SK-N-SH treated with all-trans-retinoic acid at 6 μM for 48 hours (cell line): ENCODE data around the gene GPC5.
"Not testable (repeated sequence)": the region's sequence is repeated elsewhere in the genome, so short reads cannot be mapped to it uniquely, and the experiment has no call there.

Experiments
- ATAC-seq: fragments of 200-7000 bp; cut with Tn5 transposase; 3 replicates; pipeline ENCODE4 v1.9.1; 2020; ENCODE audit warnings: mild to moderate bottlenecking, moderate library complexity
- ARNTL ChIP-seq: fragments of 450-650 bp; formaldehyde crosslinking; IDR thresholded peaks from 2 replicates; pipeline ENCODE4 v1.5.0; 2020; ENCODE audit warnings: low read depth, mild to moderate bottlenecking, moderate library complexity, borderline replicate concordance
- BACH2 ChIP-seq: fragments of 250-450 bp; sonication (Bioruptor Pico); IDR thresholded peaks from 2 replicates; pipeline ENCODE4 v1.9.0; 2021; ENCODE audit warnings: mild to moderate bottlenecking, borderline replicate concordance
- CREB5 ChIP-seq: fragments of 250-450 bp; sonication (Bioruptor Pico); IDR thresholded peaks from 2 replicates; pipeline ENCODE4 v1.5.1; 2020; ENCODE audit warnings: low read depth, mild to moderate bottlenecking, moderate library complexity
- CSDC2 ChIP-seq: fragments of 250-450 bp; sonication (Bioruptor Pico); IDR thresholded peaks from 2 replicates; pipeline ENCODE4 v1.5.0; 2020; ENCODE audit warnings: mild to moderate bottlenecking, moderate library complexity
- ESRRG ChIP-seq: fragments of 250-450 bp; sonication (Bioruptor Pico); IDR thresholded peaks from 2 replicates; pipeline ENCODE4 v1.6.1; 2021; ENCODE audit warnings: mild to moderate bottlenecking
- GLIS3 ChIP-seq: fragments of 250-450 bp; sonication (Bioruptor Pico); IDR thresholded peaks from 2 replicates; pipeline ENCODE4 v1.5.0; 2020; ENCODE audit warnings: mild to moderate bottlenecking, moderate library complexity
- ISL1 ChIP-seq: fragments of 250-450 bp; sonication (Bioruptor Pico); IDR thresholded peaks from 2 replicates; pipeline ENCODE4 v2.1.2; 2022; ENCODE audit warnings: mild to moderate bottlenecking, moderate library complexity
- OSR1 ChIP-seq: fragments of 250-450 bp; sonication (Bioruptor Pico); IDR thresholded peaks from 2 replicates; pipeline ENCODE4 v1.8.0; 2022; ENCODE audit warnings: moderate library complexity, mild to moderate bottlenecking, inconsistent platforms
- POU6F1 ChIP-seq: fragments of 250-450 bp; sonication (Bioruptor Pico); IDR thresholded peaks from 2 replicates; pipeline ENCODE4 v1.8.0; 2021; ENCODE audit warnings: low read depth, mild to moderate bottlenecking, moderate library complexity, borderline replicate concordance
- SNAI2 ChIP-seq: fragments of 250-450 bp; sonication (Bioruptor Pico); IDR thresholded peaks from 2 replicates; pipeline ENCODE4 v1.5.0; 2020; ENCODE audit warnings: mild to moderate bottlenecking, moderate library complexity
- TCF4 ChIP-seq: fragments of 250-450 bp; sonication (Bioruptor Pico); IDR thresholded peaks from 2 replicates; pipeline ENCODE4 v1.8.0; 2021; ENCODE audit warnings: mild to moderate bottlenecking, moderate library complexity, borderline replicate concordance
- TOX ChIP-seq: fragments of 250-450 bp; sonication (Bioruptor Pico); IDR thresholded peaks from 2 replicates; pipeline ENCODE4 v1.8.0; 2021; ENCODE audit warnings: mild to moderate bottlenecking, moderate library complexity, borderline replicate concordance
- ZC3H10 ChIP-seq: fragments of 250-450 bp; sonication (Bioruptor Pico); IDR thresholded peaks from 2 replicates; pipeline ENCODE4 v1.5.1; 2021; ENCODE audit warnings: mild to moderate bottlenecking, moderate library complexity
- ZNF565 ChIP-seq: fragments of 450-650 bp; formaldehyde crosslinking; conservative IDR thresholded peaks from 2 replicates; pipeline ENCODE4 v1.5.0; 2020; ENCODE audit warnings: low read depth, mild to moderate bottlenecking, moderate library complexity
- ZNF70 ChIP-seq: fragments of 450-650 bp; formaldehyde crosslinking; IDR thresholded peaks from 2 replicates; pipeline ENCODE4 v1.5.0; 2020; ENCODE audit warnings: mild to moderate bottlenecking, moderate library complexity
- ZNF8 ChIP-seq: fragments of 450-650 bp; formaldehyde crosslinking; IDR thresholded peaks from 2 replicates; pipeline ENCODE4 v1.5.0; 2020; ENCODE audit warnings: mild to moderate bottlenecking, moderate library complexity
- TF ChIP-seq, protein P1 (sequence below): fragments of 250-450 bp; sonication (Bioruptor Pico); IDR thresholded peaks from 2 replicates; pipeline ENCODE4 v1.5.0; 2020; ENCODE audit warnings: mild to moderate bottlenecking, moderate library complexity
- TF ChIP-seq, protein P2 (sequence below): fragments of 250-450 bp; sonication (Bioruptor Pico); IDR thresholded peaks from 2 replicates; pipeline ENCODE4 v1.5.1; 2021; ENCODE audit warnings: mild to moderate bottlenecking, moderate library complexity
- TF ChIP-seq, protein P3 (sequence below): fragments of 250-450 bp; sonication (Bioruptor Pico); IDR thresholded peaks from 2 replicates; pipeline ENCODE4 v1.8.0; 2020; ENCODE audit warnings: mild to moderate bottlenecking, moderate library complexity, borderline replicate concordance

Gene GPC5

DNA sequence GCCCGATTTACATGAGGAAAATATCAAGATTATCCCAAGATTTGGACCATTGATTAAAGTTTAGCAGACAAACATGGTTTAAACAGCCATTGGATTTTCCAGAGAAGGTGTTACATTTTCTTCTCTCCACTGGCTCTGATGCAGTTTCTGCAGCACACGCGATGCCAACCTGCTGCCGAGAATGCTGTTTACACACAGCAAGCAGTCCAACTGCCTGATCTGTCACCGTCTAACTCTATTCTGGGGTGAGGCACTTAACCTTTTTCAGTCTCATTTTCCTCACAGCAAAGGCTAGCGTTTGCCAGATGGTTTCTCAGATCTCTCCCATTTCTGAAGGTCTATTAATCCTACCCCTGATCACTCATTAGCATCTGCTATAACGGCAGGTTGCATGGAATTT is 1064.7 kb downstream of the GPC5 start:
- TF ChIP-seq ISL1 (no peak), SNAI2 (CRISPR knock-in tag) (no peak), ARNTL (CRISPR knock-in tag) (no peak), ZC3H10 (CRISPR knock-in tag) (no peak), OSR1 (CRISPR knock-in tag) (no peak), ZNF70 (no peak)
- TF ChIP-seq, protein P1, sequence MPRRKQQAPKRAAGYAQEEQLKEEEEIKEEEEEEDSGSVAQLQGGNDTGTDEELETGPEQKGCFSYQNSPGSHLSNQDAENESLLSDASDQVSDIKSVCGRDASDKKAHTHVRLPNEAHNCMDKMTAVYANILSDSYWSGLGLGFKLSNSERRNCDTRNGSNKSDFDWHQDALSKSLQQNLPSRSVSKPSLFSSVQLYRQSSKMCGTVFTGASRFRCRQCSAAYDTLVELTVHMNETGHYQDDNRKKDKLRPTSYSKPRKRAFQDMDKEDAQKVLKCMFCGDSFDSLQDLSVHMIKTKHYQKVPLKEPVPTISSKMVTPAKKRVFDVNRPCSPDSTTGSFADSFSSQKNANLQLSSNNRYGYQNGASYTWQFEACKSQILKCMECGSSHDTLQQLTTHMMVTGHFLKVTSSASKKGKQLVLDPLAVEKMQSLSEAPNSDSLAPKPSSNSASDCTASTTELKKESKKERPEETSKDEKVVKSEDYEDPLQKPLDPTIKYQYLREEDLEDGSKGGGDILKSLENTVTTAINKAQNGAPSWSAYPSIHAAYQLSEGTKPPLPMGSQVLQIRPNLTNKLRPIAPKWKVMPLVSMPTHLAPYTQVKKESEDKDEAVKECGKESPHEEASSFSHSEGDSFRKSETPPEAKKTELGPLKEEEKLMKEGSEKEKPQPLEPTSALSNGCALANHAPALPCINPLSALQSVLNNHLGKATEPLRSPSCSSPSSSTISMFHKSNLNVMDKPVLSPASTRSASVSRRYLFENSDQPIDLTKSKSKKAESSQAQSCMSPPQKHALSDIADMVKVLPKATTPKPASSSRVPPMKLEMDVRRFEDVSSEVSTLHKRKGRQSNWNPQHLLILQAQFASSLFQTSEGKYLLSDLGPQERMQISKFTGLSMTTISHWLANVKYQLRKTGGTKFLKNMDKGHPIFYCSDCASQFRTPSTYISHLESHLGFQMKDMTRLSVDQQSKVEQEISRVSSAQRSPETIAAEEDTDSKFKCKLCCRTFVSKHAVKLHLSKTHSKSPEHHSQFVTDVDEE (CRISPR knock-in tag): no peak
- no peak for ATAC-seq

- TF ChIP-seq ZNF565 (no peak), CREB5 (CRISPR knock-in tag) (no peak), TCF4 (no peak), ESRRG (no peak), POU6F1 (CRISPR knock-in tag) (no peak)
- TF ChIP-seq, protein P1 (CRISPR knock-in tag): no peak
- TF ChIP-seq, protein P2, sequence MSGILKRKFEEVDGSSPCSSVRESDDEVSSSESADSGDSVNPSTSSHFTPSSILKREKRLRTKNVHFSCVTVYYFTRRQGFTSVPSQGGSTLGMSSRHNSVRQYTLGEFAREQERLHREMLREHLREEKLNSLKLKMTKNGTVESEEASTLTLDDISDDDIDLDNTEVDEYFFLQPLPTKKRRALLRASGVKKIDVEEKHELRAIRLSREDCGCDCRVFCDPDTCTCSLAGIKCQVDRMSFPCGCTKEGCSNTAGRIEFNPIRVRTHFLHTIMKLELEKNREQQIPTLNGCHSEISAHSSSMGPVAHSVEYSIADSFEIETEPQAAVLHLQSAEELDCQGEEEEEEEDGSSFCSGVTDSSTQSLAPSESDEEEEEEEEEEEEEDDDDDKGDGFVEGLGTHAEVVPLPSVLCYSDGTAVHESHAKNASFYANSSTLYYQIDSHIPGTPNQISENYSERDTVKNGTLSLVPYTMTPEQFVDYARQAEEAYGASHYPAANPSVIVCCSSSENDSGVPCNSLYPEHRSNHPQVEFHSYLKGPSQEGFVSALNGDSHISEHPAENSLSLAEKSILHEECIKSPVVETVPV: no peak
- TF ChIP-seq, all 23 proteins: peak for 0
- no peak for ATAC-seq
Measured at GRCh38 chr13:92473765-92474475, 1075.5 kb downstream of the GPC5 start.

GRCh38 chr13:92480387-92480786 is 1082.0 kb downstream of the GPC5 start:
- ATAC-seq: no peak
- TF ChIP-seq ZNF565: no peak
- no peak for TF ChIP-seq OSR1 (CRISPR knock-in tag)
- TF ChIP-seq TCF4: no peak
- TF ChIP-seq BACH2 (CRISPR knock-in tag): no peak
- TF ChIP-seq ARNTL (CRISPR knock-in tag): no peak
- TF ChIP-seq SNAI2 (CRISPR knock-in tag): no peak
- TF ChIP-seq, protein P3, sequence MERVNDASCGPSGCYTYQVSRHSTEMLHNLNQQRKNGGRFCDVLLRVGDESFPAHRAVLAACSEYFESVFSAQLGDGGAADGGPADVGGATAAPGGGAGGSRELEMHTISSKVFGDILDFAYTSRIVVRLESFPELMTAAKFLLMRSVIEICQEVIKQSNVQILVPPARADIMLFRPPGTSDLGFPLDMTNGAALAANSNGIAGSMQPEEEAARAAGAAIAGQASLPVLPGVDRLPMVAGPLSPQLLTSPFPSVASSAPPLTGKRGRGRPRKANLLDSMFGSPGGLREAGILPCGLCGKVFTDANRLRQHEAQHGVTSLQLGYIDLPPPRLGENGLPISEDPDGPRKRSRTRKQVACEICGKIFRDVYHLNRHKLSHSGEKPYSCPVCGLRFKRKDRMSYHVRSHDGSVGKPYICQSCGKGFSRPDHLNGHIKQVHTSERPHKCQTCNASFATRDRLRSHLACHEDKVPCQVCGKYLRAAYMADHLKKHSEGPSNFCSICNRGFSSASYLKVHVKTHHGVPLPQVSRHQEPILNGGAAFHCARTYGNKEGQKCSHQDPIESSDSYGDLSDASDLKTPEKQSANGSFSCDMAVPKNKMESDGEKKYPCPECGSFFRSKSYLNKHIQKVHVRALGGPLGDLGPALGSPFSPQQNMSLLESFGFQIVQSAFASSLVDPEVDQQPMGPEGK: no peak
- TF ChIP-seq CREB5 (CRISPR knock-in tag): no peak
- no peak for TF ChIP-seq ZNF8 (CRISPR knock-in tag)
- TF ChIP-seq, protein P2: no peak
- TF ChIP-seq ZNF70: no peak
- no peak for TF ChIP-seq TOX
- no peak for TF ChIP-seq GLIS3
- no peak for TF ChIP-seq CSDC2 (CRISPR knock-in tag)

DNA sequence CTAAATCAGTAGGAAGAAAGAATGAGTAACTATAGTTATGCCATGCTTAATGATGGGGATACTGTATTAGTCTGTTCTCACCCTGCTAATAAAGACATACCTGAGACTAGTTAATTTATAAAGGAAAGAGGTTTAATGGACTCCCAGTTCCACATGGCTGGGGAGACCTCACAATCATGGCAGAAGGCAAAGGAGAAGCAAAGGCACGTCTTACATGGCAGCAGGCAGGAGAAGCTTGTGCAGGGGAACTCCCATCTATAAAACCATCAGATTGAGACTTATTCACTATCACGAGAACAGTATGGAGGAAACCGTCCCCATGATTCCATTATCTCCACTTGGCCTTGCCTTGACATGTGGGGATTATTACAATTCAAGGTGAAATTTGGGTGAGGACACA is 1084.4 kb downstream of the GPC5 start:
- not testable (repeated sequence) for ATAC-seq
